Lower leg skin (tissue), 3 donors: ENCODE results near the gene PPP2R5C.

Experiments
- CTCF ChIP-seq, 3 donors: fragments of 450-650 bp; IDR thresholded peaks; one replicate each; pipeline ENCODE4 v1.5.1; 2016; ENCODE audit warnings: antibody characterized with exemption in 3 of 3, mild to moderate bottlenecking in 3 of 3, moderate library complexity in 2 of 3
- POLR2A ChIP-seq, 2 donors: fragments of 450-650 bp; IDR thresholded peaks; one replicate each; pipeline ENCODE4 v1.6.1; 2016 to 2017; ENCODE audit warnings: antibody characterized with exemption in 2 of 2, mild to moderate bottlenecking in 1 of 2, moderate library complexity in 1 of 2

GRCh38 chr14:101757064-101757838, 4.3 kb upstream of the PPP2R5C start:
- TF ChIP-seq POLR2A (IDR thresholded peaks at IDR 0.05): no peak
- no peak for TF ChIP-seq CTCF (IDR thresholded peaks at IDR 0.05)
